Measurements from ENCODE around the gene AURKA. TPM values are rescaled to one million over a fixed set of nuclear protein-coding genes. Genes with fewer than 3 reads are reported as not detected.

AURKA gene
- total RNA-seq, 2 donors from 2014 or later, result 110 to 142 TPM

DNA sequence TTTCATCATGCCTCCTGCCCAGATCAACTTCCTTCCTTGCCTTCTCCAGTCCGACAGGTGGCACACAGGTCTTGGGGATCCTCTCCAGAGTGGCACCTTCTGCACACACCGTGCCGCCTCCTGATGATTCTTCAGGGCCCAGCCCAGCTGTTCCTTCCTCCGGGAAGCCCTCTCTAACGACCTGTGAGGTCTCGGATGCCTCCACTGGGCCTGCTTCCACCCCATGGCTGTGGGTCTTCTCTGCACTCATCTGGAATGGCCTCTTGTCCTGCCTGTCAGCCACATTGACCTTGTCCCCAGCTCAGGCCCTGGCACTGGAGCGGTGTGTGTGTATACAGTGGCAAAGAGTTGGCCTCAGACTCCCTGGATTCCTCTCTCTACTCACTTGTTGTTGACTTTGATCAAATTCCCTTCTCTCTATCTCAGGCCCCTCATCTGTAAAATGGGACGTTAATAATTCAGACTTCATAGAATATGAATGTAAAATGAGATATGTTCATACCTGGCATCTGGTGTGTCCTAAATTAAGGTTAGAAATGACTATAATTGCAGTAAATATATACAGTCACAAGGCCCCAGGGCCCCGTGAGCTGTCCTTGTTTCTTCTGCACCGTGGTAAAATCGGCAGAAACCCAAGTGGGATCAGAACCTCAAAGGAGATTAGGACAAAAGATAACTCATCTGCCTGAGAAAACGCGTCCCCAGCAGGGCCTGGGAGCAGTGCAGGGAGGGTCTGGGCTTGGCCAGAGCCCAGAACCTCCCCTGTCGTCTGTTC is 31.7 kb downstream of the AURKA start:
- DNase-seq, result no peak
- H3K4me3 Mint-ChIP-seq, result peak overlapping the region; percentile 86 to 89
- H3K27ac Mint-ChIP-seq, result no peak overlapping the region
- H3K36me3 Mint-ChIP-seq (ENCODE audit: insufficient read depth in 2 of 2), result no peaks in the 10 kb centered on the region
- H3K9me3 Mint-ChIP-seq, result no peaks in the 10 kb centered on the region
- H3K4me1 Mint-ChIP-seq (ENCODE audit: low read depth), result peaks cover 15% of the 10 kb centered on the region
- ATAC-seq (replicated peaks in 1 of 2), result no peak
- H3K27me3 Mint-ChIP-seq (ENCODE audit: low read depth), result no peaks in the 10 kb centered on the region

- ATAC-seq (replicated peaks in 1 of 2) (peak; percentile 27 to 29), DNase-seq (peak; percentile 22 to 24)
- Mint-ChIP-seq H3K4me3 (peak overlapping the region; percentile 86 to 89), H3K4me1 (ENCODE audit: low read depth) (peaks cover 15% of the 10 kb centered on the region), H3K27ac (peak overlapping the region; percentile 68), H3K36me3 (ENCODE audit: insufficient read depth in 2 of 2) (no peaks in the 10 kb centered on the region), H3K9me3 (no peaks in the 10 kb centered on the region), H3K27me3 (ENCODE audit: low read depth) (no peaks in the 10 kb centered on the region)
Observed at GRCh38 chr20:56359212-56360132, 32.5 kb downstream of the AURKA start.

DNA sequence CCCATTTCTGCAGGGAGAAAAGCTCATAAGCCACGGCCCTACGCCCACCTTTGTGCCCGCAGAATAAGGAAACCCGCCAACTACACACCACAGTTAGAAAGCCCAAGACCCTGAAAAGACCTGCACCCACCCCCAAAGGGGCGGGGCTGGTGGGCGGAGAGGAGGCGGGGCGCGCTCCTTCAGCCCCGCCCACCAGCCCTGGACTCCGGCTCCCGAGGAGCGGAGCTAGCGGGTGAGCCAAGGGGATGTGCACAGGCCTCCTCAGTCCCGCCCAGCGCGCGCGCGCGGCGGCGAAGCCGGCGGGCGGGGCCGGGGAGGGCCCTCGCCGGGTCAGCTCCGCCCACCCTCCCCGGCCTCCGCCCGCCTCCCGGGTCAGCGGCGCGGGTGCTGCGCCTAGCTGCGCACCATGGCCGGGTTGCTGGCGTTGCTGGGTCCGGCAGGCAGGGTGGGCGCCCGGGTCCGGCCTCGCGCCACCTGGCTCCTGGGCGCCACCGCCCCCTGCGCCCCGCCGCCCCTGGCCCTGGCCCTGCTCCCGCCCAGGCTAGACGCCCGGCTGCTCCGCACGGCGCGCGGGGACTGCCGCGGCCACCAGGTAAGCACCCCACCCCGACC is 33.3 kb downstream of the AURKA start, which contains the start of gene FAM210B:
Gene FAM210B, plus strand, starts transcription at position 375 of the 612 bp plus-strand sequence. Its CDS starts 32 bp downstream, at position 407.
- Mint-ChIP-seq H3K4me1 (ENCODE audit: low read depth) (peaks cover 15% of the 10 kb centered on the region), H3K9me3 (no peaks in the 10 kb centered on the region), H3K4me3 (peak within 1 kb of the TSS; percentile 86 to 89), H3K36me3 (ENCODE audit: insufficient read depth in 2 of 2) (no peaks in the 10 kb centered on the region), H3K27ac (peak within 1 kb of the TSS; percentile 68), H3K27me3 (ENCODE audit: low read depth) (no peaks in the 10 kb centered on the region)
- ATAC-seq (replicated peaks in 1 of 2), result peak; percentile 99 to 100
- DNase-seq, result peak; percentile 87

DNA sequence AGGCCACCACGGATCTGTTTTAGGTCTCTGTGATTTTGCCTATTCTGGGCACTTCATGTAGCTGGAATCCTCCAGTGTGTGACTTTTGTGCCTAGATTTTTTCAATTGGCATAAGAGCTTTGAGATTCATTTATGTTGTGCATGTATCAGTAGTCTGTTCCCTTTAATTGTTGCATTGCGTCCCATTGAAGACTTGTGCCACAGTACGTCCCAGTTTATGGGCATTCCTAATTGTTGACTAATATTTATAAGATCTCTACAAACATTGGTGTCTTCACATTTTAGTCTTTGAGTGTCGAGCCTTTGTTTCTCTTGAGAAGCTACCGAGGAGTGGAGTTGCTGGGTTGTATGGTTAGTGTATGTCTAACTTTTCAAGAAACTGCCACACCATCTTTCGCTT is 33.9 kb downstream of the AURKA start:
- Mint-ChIP-seq H3K27me3 (ENCODE audit: low read depth) (no peaks in the 10 kb centered on the region), H3K9me3 (no peaks in the 10 kb centered on the region)

GRCh38 chr20:56353356-56353755 is 38.7 kb downstream of the AURKA start:
- Mint-ChIP-seq H3K4me1 (ENCODE audit: low read depth) (no peaks in the 10 kb centered on the region), H3K36me3 (ENCODE audit: insufficient read depth in 2 of 2) (no peaks in the 10 kb centered on the region), H3K27ac (no peak overlapping the region), H3K9me3 (no peaks in the 10 kb centered on the region), H3K27me3 (ENCODE audit: low read depth) (peaks cover 8% of the 10 kb centered on the region), H3K4me3 (no peak overlapping the region)
- ATAC-seq (replicated peaks in 1 of 2) (no peak), DNase-seq (no peak)

More for the DNA sequence above, 33.9 kb downstream of the AURKA start:
- DNase-seq (no peak), ATAC-seq (replicated peaks in 1 of 2) (no peak)
- peak overlapping the region; percentile 71 to 78 for H3K4me3 Mint-ChIP-seq
- H3K36me3 Mint-ChIP-seq (ENCODE audit: insufficient read depth in 2 of 2), result no peaks in the 10 kb centered on the region
- peaks cover 15% of the 10 kb centered on the region for H3K4me1 Mint-ChIP-seq (ENCODE audit: low read depth)
- no peak overlapping the region for H3K27ac Mint-ChIP-seq

DNA sequence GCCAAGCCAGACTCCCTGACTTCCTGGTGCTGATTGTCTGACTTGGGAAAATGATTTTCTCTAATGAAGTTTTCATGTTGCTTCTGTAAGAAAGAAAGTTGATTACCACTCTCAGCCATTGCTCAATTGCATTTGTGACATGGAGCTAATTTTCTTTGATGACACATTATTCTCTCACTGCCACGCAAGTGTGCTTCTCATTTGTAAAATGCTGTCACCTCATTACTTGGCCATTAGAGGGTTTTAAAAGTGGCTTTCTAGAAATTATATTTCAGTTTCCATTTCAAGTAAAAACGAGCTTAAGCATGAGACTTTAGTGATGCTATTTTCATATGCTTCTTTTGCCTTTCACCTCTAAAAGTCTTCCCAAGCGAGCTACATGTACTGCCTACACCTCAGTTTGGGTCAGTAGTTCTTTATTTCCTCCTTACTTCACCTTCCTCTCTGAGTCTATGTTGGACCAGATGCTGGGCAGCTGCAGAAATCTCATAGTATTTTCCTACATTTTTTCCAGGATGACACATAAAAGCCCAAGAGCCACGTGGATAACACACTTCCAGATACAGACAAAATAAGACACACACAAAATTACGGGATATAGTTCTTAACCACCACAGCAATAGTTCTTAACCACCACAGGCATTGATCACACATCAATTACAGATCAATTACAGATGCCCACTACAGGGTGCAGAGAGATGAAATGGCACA is 39.5 kb downstream of the AURKA start:
- no peak overlapping the region for H3K4me3 Mint-ChIP-seq
- peaks cover 16% of the 10 kb centered on the region for H3K27me3 Mint-ChIP-seq (ENCODE audit: low read depth)
- H3K9me3 Mint-ChIP-seq, result no peaks in the 10 kb centered on the region
- no peak overlapping the region for H3K27ac Mint-ChIP-seq
- H3K4me1 Mint-ChIP-seq (ENCODE audit: low read depth), result no peaks in the 10 kb centered on the region
- no peaks in the 10 kb centered on the region for H3K36me3 Mint-ChIP-seq (ENCODE audit: insufficient read depth in 2 of 2)
- DNase-seq (no peak), ATAC-seq (replicated peaks in 1 of 2) (no peak)

GRCh38 chr20:56350842-56351241 is 41.2 kb downstream of the AURKA start:
- H3K4me1 Mint-ChIP-seq (ENCODE audit: low read depth), result no peaks in the 10 kb centered on the region
- no peak overlapping the region for H3K27ac Mint-ChIP-seq
- H3K36me3 Mint-ChIP-seq (ENCODE audit: insufficient read depth in 2 of 2), result no peaks in the 10 kb centered on the region
- DNase-seq (no peak), ATAC-seq (replicated peaks in 1 of 2) (peak in 1 of 2 donors; percentile 39)
- no peak overlapping the region for H3K4me3 Mint-ChIP-seq
- no peaks in the 10 kb centered on the region for H3K9me3 Mint-ChIP-seq
- H3K27me3 Mint-ChIP-seq (ENCODE audit: low read depth), result peaks cover 25% of the 10 kb centered on the region

- no peaks in the 10 kb centered on the region for H3K9me3 Mint-ChIP-seq
- H3K27ac Mint-ChIP-seq, result no peak overlapping the region
- no peak overlapping the region for H3K4me3 Mint-ChIP-seq
- no peak for ATAC-seq (replicated peaks in 1 of 2)
- no peak for DNase-seq
- H3K4me1 Mint-ChIP-seq (ENCODE audit: low read depth), result peaks cover 4% of the 10 kb centered on the region
- peaks cover 46% of the 10 kb centered on the region for H3K27me3 Mint-ChIP-seq (ENCODE audit: low read depth)
- no peaks in the 10 kb centered on the region for H3K36me3 Mint-ChIP-seq (ENCODE audit: insufficient read depth in 2 of 2)
Observed at GRCh38 chr20:56348746-56349145, 43.3 kb downstream of the AURKA start.

DNA sequence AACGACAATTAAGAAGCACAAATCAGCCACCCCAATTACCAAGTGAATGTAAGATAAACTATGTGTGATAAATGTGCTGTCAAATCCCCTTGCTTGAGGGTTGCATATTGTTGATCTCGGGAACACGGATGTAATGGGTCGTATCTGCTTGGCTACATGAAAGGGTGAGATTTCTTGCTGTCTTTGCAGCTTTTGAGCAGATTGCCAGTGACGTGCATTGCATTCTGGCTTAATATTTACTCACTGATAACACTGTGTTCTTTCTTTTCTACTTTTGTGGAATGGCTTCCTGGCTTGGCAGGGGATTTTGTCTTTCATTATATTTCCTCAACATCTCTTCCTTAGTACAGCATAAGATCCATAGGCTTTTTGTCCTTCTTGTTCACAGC is 43.7 kb downstream of the AURKA start:
- peaks cover 4% of the 10 kb centered on the region for H3K4me1 Mint-ChIP-seq (ENCODE audit: low read depth)
- DNase-seq (no peak), ATAC-seq (replicated peaks in 1 of 2) (no peak)
- H3K36me3 Mint-ChIP-seq (ENCODE audit: insufficient read depth in 2 of 2), result no peaks in the 10 kb centered on the region
- no peak overlapping the region for H3K27ac Mint-ChIP-seq
- H3K9me3 Mint-ChIP-seq, result no peaks in the 10 kb centered on the region
- peaks cover 51% of the 10 kb centered on the region for H3K27me3 Mint-ChIP-seq (ENCODE audit: low read depth)
- no peak overlapping the region for H3K4me3 Mint-ChIP-seq

- ATAC-seq (replicated peaks in 1 of 2), result no peak
- peaks cover 4% of the 10 kb centered on the region for H3K4me1 Mint-ChIP-seq (ENCODE audit: low read depth)
- H3K36me3 Mint-ChIP-seq (ENCODE audit: insufficient read depth in 2 of 2), result no peaks in the 10 kb centered on the region
- H3K9me3 Mint-ChIP-seq, result no peaks in the 10 kb centered on the region
- no peak for DNase-seq
- no peak overlapping the region for H3K4me3 Mint-ChIP-seq
- H3K27me3 Mint-ChIP-seq (ENCODE audit: low read depth), result peaks cover 56% of the 10 kb centered on the region
- H3K27ac Mint-ChIP-seq, result no peak overlapping the region
Observed at GRCh38 chr20:56347628-56348304, 44.2 kb downstream of the AURKA start.

DNA sequence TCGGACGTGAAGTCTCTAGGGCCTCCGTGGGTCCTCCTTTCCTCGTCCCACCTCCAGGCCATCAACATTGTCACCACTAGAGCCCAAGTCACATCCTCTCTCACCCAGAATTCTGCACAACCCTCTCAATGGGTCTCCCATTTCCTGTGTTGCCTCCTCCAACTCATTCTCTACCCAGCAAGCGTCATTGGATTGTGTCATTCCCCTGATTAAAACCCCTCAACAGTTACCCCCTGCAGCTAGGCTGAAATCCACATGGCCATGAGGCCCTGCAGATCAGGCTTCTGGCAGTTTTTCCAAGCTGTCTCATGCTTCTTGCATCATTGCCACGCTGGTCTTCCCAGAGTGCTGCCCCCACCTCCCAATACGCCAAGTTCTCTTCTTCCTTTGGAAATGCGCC is 46.1 kb downstream of the AURKA start:
- ATAC-seq (replicated peaks in 1 of 2), result no peak
- Mint-ChIP-seq H3K27ac (no peak overlapping the region), H3K27me3 (ENCODE audit: low read depth) (peaks cover 63% of the 10 kb centered on the region), H3K4me1 (ENCODE audit: low read depth) (peaks cover 4% of the 10 kb centered on the region), H3K9me3 (no peaks in the 10 kb centered on the region), H3K4me3 (no peak overlapping the region), H3K36me3 (ENCODE audit: insufficient read depth in 2 of 2) (no peaks in the 10 kb centered on the region)
- no peak for DNase-seq

DNA sequence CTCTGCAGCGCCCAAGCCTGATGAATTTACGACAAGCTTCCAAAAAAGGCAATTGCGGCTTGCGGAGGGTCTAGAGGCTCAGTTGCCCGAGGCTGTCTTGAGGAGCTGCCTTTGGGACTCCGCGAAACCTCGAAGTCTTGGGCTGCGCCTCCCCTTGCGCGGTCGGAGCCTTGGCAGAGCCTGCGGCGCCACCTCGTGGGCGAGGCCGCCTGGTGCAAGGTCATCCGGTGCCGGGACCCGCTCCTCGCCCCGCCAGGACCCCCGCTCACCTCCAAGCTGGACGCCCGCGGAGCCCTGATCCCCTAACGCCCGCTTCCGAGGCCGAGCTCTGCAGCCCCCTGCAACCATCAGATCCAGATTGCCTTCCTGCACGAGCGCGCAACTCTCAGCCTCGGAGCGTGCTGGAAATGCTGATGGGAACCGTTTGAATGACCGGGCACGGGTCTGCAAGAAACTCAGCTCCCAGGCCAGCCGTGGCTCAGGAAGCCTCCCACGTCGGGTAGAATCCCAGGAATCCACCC is 48.1 kb downstream of the AURKA start:
- peaks cover 79% of the 10 kb centered on the region for H3K27me3 Mint-ChIP-seq (ENCODE audit: low read depth)
- DNase-seq (peak; percentile 55 to 66), ATAC-seq (replicated peaks in 1 of 2) (peak; percentile 79 to 81)
- H3K4me3 Mint-ChIP-seq, result peak overlapping the region; percentile 9 to 25
- H3K36me3 Mint-ChIP-seq (ENCODE audit: insufficient read depth in 2 of 2), result no peaks in the 10 kb centered on the region
- no peaks in the 10 kb centered on the region for H3K9me3 Mint-ChIP-seq
- peaks cover 4% of the 10 kb centered on the region for H3K4me1 Mint-ChIP-seq (ENCODE audit: low read depth)
- no peak overlapping the region for H3K27ac Mint-ChIP-seq

Data from activated T-cell treated with anti-CD3 and anti-CD28 coated beads, Interleukin-2, amount 50 U/mL, for 72 hours (primary cell).